Putamen (tissue), 1 donor: ENCODE results near the gene ENDOG.
"Not testable (repeated sequence)": the region's sequence is repeated elsewhere in the genome, so short reads cannot be mapped to it uniquely, and the experiment has no call there.

Experiments used
- DNase-seq: peaks from one replicate; pipeline ENCODE4 v3.0.0-alpha.2; 2016; ENCODE audit warnings: low spot score

ENDOG gene

GRCh38 chr9:128818099-128818838, at the start of gene ENDOG:
Gene ENDOG (plus strand): TSS chr9:128818500. CDS start chr9:128818685, 185 bp downstream.
- peak; percentile 97 for DNase-seq

- DNase-seq = no peak
Observed at GRCh38 chr9:128768606-128769005, 49.7 kb upstream of the ENDOG start.

- no peak for DNase-seq
Observed at GRCh38 chr9:128770286-128771030, 47.8 kb upstream of the ENDOG start.

- peak; percentile 17 for DNase-seq
Observed at GRCh38 chr9:128771094-128771721, 47.1 kb upstream of the ENDOG start.

- DNase-seq = peak; percentile 92
Observed at GRCh38 chr9:128771745-128772519, 46.4 kb upstream of the ENDOG start, which contains the start of gene ZER1. Gene ZER1 (minus strand): TSS chr9:128771927. CDS start chr9:128755565, 16,362 bp downstream.

GRCh38 chr9:128773049-128773448, 45.3 kb upstream of the ENDOG start:
- no peak for DNase-seq

GRCh38 chr9:128774804-128775203, 43.5 kb upstream of the ENDOG start:
- no peak for DNase-seq

- not testable (repeated sequence) for DNase-seq
Observed at GRCh38 chr9:128780093-128780492, 38.2 kb upstream of the ENDOG start.

- DNase-seq = no peak
Observed at GRCh38 chr9:128781187-128782070, 36.9 kb upstream of the ENDOG start.

GRCh38 chr9:128782669-128783068, 35.6 kb upstream of the ENDOG start:
- DNase-seq = no peak

- DNase-seq = no peak
Observed at GRCh38 chr9:128785427-128785826, 32.9 kb upstream of the ENDOG start.

- peak; percentile 88 for DNase-seq
Observed at GRCh38 chr9:128786681-128787601, 31.4 kb upstream of the ENDOG start, which contains the start of gene TBC1D13. Gene TBC1D13 (plus strand): TSS chr9:128787253. CDS start chr9:128787354, 101 bp downstream.

GRCh38 chr9:128787659-128788058, 30.6 kb upstream of the ENDOG start:
- DNase-seq = no peak

- no peak for DNase-seq
Observed at GRCh38 chr9:128788445-128788844, 29.9 kb upstream of the ENDOG start.

GRCh38 chr9:128790536-128790935, 27.8 kb upstream of the ENDOG start:
- no peak for DNase-seq

- DNase-seq = no peak
Observed at GRCh38 chr9:128792134-128792533, 26.2 kb upstream of the ENDOG start.

- DNase-seq = no peak
Observed at GRCh38 chr9:128792978-128793686, 25.2 kb upstream of the ENDOG start.

GRCh38 chr9:128794961-128795360, 23.3 kb upstream of the ENDOG start:
- not testable (repeated sequence) for DNase-seq

GRCh38 chr9:128798896-128799295, 19.4 kb upstream of the ENDOG start:
- no peak for DNase-seq
